Measurements from ENCODE around the gene PXDN.
"Not testable (repeated sequence)": the region's sequence is repeated elsewhere in the genome, so short reads cannot be mapped to it uniquely, and the experiment has no call there.

The PXDN gene

DNA sequence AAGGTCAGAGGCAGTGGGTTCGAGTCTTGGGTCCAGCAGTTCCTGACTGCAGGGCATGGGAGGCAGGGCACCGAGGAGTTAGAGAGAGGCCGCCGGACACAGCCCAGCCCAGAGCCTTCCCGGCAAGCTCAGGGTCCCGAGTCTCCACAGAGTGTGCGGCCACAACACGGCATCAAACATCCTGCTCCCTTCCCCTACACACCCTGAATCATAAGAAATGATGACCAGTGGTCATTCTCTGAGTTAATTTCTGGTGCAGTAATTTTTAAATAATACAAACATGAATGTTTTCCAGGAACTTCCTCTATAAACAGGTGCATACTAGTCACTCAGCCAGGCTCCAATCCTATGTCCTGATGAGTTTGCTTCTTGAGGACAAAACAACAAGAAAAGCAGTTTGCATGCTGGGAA, 118.0 kb downstream of the PXDN start:
- no peak for DNase-seq (ENCODE audit: low read depth)
- TF ChIP-seq, protein P1, sequence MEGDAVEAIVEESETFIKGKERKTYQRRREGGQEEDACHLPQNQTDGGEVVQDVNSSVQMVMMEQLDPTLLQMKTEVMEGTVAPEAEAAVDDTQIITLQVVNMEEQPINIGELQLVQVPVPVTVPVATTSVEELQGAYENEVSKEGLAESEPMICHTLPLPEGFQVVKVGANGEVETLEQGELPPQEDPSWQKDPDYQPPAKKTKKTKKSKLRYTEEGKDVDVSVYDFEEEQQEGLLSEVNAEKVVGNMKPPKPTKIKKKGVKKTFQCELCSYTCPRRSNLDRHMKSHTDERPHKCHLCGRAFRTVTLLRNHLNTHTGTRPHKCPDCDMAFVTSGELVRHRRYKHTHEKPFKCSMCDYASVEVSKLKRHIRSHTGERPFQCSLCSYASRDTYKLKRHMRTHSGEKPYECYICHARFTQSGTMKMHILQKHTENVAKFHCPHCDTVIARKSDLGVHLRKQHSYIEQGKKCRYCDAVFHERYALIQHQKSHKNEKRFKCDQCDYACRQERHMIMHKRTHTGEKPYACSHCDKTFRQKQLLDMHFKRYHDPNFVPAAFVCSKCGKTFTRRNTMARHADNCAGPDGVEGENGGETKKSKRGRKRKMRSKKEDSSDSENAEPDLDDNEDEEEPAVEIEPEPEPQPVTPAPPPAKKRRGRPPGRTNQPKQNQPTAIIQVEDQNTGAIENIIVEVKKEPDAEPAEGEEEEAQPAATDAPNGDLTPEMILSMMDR (IDR thresholded peaks at IDR 0.05; ENCODE audit: low read depth, low read length), result no peak
- TF ChIP-seq POLR2A (IDR thresholded peaks at IDR 0.05; ENCODE audit: extremely low read depth, insufficient read length) (no peak), MYC (IDR thresholded peaks at IDR 0.05; ENCODE audit: low read depth, low read length) (no peak)
- TF ChIP-seq, protein P2, sequence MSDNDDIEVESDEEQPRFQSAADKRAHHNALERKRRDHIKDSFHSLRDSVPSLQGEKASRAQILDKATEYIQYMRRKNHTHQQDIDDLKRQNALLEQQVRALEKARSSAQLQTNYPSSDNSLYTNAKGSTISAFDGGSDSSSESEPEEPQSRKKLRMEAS (IDR thresholded peaks at IDR 0.05; ENCODE audit: low read depth, low read length), result no peak
- H3K4me3 ChIP-seq (ENCODE audit: low read depth, low read length), result no peak overlapping the region

DNA sequence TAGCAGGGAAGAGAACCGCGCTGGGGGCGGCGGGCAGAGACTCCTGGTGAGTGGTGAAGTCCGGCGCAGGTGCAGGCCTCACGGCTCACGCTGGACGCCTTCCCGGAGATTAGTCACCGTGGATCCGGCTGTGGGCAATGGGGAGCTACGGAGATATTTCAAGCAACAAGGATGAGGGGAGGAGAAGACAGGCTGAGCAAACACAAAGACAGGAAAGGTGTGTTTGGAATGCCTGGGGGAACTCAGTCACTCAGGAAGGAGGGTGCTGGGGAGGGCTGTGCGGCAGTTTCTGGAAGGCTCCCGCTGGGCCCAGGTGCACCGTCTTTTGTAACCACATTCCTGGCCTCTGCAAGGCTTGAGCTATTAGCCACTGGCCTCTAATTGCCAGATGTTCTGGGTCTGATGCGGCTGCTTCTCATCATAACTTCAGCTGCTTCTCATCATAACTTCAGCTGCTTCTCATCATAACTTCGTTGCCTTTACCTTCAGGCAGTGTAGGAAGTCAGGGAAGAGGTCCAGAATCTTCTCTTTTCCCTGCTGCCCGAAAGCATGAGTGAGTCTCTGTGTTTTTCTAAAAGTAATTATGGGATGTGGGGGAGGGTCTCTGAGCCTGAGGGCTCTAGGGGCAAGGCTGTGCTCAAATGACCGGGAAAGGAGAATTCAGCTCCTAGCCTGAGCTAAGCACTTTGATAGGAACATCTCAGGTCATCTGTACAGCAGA, 118.9 kb downstream of the PXDN start:
- H3K4me3 ChIP-seq (ENCODE audit: low read depth, low read length), result no peak overlapping the region
- no peak for TF ChIP-seq POLR2A (IDR thresholded peaks at IDR 0.05; ENCODE audit: extremely low read depth, insufficient read length)
- no peak for DNase-seq (ENCODE audit: low read depth)

DNA sequence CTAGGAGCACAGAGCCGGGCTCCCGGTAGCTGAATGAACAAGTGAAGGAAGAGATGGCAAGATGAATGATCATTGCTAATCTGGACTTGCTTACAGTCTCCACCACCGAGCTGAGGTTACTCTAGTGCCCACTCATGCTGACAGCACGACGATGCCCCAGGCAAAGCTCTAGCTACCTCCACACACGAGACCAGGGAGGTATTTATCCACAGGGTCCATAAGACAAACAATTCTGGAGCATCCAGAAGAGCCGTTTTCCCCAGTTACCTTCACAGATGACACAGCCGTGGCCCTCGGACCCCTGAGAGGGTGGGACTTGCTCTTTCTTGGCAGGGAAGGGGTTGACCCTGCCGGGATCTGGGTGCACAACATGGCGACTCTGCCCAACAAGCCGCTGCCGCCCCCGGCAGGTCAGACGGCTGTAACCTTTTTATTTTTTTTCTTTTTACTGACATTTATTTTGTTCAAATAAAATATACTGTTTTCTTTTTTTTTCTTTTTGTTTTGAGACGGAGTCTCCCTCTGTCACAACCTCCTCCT, 120.3 kb downstream of the PXDN start:
- no peak overlapping the region for H3K4me3 ChIP-seq (ENCODE audit: low read depth, low read length)
- TF ChIP-seq, protein P2 (IDR thresholded peaks at IDR 0.05; ENCODE audit: low read depth, low read length), result no peak
- TF ChIP-seq POLR2A (IDR thresholded peaks at IDR 0.05; ENCODE audit: extremely low read depth, insufficient read length), result no peak
- no peak for TF ChIP-seq MYC (IDR thresholded peaks at IDR 0.05; ENCODE audit: low read depth, low read length)
- TF ChIP-seq, protein P1 (IDR thresholded peaks at IDR 0.05; ENCODE audit: low read depth, low read length), result no peak
- no peak for DNase-seq (ENCODE audit: low read depth)

DNA sequence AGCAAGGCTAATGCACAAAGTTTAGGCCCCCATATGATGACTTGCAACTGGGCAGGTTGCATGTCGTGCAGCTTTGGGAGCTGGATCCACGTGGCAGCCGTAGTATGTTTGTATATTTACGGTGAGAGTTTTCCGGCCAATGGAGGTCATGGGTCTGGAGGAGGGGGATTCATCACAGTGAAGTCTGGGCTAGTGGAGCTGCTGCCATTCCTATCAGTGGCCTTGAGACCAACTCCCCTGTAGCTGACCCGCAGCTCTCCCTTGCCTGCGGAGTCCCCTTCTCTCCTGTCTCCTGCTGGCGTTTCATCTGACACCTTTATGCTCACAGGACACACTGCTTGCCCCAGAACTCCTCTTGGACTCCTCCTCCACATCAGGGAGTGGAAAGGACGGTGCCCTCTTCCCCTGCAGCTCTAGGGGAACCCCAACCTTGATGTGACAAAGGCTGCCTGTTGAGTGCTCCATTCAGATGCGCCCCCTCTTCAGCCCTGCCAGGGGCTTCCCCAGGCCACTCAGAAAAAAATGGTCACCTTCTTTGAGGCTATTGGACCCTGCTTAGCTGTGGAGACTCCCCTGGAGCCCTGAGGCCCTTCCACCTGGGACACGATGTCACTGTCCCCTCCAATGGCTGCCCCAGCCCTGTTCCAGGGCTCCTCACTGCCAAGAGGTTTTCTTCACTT, 121.7 kb downstream of the PXDN start:
- DNase-seq (ENCODE audit: low read depth), result no peak
- H3K4me3 ChIP-seq (ENCODE audit: low read depth, low read length), result no peak overlapping the region
- TF ChIP-seq MYC (IDR thresholded peaks at IDR 0.05; ENCODE audit: low read depth, low read length) (no peak), POLR2A (IDR thresholded peaks at IDR 0.05; ENCODE audit: extremely low read depth, insufficient read length) (no peak)
- TF ChIP-seq, protein P2 (IDR thresholded peaks at IDR 0.05; ENCODE audit: low read depth, low read length), result no peak
- TF ChIP-seq, protein P1 (IDR thresholded peaks at IDR 0.05; ENCODE audit: low read depth, low read length), result no peak

DNA sequence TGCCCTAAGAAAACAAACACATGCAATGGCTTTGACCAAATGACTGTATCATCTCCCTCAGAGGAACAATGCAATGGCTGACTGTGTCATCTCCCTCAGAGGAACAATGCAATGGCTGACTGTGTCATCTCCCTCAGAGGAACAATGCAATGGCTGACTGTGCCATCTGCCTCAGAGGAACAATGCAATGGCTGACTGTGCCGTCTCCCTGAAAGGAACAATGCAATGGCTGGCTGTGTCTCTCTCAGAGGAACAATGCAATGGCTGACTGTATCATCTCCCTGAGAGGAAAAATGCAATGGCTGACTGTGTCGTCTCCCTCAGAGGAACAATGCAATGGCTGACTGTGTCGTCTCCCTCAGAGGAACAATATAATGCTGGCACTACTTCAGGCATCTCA, 122.3 kb downstream of the PXDN start:
- H3K4me3 ChIP-seq (ENCODE audit: low read depth, low read length); DNase-seq (ENCODE audit: low read depth): not testable (repeated sequence)

DNA sequence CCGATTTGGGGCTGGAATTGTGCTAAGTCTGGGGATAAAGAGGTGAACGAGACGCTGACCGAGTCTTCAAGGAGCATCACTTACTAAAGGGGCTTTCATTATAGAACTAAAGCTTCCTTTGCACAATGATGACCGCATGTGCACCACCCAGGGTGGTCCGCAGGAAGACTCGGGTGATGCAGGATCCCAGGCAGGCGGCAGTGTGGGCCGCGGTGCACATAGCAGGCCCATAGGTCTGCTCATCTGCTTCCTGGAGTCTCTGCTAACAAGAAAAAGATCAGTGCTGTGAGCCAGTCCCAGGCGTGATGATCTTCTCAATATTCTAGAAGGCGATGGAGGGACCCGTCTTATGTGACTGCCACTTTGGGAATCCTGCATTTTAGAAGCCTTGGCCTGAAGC, 122.8 kb downstream of the PXDN start:
- H3K4me3 ChIP-seq (ENCODE audit: low read depth, low read length), result no peak overlapping the region
- no peak for DNase-seq (ENCODE audit: low read depth)
- TF ChIP-seq POLR2A (IDR thresholded peaks at IDR 0.05; ENCODE audit: extremely low read depth, insufficient read length), result no peak
- TF ChIP-seq, protein P2 (IDR thresholded peaks at IDR 0.05; ENCODE audit: low read depth, low read length), result no peak
- TF ChIP-seq MYC (IDR thresholded peaks at IDR 0.05; ENCODE audit: low read depth, low read length), result no peak
- TF ChIP-seq, protein P1 (IDR thresholded peaks at IDR 0.05; ENCODE audit: low read depth, low read length), result no peak
